ENCODE measurements around the gene CHST2. TPM values are rescaled to one million over a fixed set of nuclear protein-coding genes. Genes with fewer than 3 reads are reported as not detected.
"Not testable (repeated sequence)": the region's sequence is repeated elsewhere in the genome, so short reads cannot be mapped to it uniquely, and the experiment has no call there.

The CHST2 gene, protein sequence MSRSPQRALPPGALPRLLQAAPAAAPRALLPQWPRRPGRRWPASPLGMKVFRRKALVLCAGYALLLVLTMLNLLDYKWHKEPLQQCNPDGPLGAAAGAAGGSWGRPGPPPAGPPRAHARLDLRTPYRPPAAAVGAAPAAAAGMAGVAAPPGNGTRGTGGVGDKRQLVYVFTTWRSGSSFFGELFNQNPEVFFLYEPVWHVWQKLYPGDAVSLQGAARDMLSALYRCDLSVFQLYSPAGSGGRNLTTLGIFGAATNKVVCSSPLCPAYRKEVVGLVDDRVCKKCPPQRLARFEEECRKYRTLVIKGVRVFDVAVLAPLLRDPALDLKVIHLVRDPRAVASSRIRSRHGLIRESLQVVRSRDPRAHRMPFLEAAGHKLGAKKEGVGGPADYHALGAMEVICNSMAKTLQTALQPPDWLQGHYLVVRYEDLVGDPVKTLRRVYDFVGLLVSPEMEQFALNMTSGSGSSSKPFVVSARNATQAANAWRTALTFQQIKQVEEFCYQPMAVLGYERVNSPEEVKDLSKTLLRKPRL
- total RNA-seq (1 to 10 TPM; 1.2 to 6.3 (median 4.5) TPM), polyA plus RNA-seq (1 to 10 TPM; 5.8 to 8.0 TPM)
- long read RNA-seq, donor 1, partial matches to known transcripts, result 0 of 3 reads
- long read RNA-seq, donor 1, other reads (novel, unspliced or antisense), result 3 of 3 reads
- long read RNA-seq, donor 2, full-length matches to known transcripts, result 15 of 15 reads
- long read RNA-seq, donor 2, partial matches to known transcripts, result 0 of 15 reads
- long read RNA-seq, donor 2, other reads (novel, unspliced or antisense), result 0 of 15 reads
- long read RNA-seq, donor 3, full-length matches to known transcripts, result 19 of 25 reads
- long read RNA-seq, donor 3, partial matches to known transcripts, result 5 of 25 reads
- long read RNA-seq, donor 3, other reads (novel, unspliced or antisense), result 1 of 25 reads

DNA sequence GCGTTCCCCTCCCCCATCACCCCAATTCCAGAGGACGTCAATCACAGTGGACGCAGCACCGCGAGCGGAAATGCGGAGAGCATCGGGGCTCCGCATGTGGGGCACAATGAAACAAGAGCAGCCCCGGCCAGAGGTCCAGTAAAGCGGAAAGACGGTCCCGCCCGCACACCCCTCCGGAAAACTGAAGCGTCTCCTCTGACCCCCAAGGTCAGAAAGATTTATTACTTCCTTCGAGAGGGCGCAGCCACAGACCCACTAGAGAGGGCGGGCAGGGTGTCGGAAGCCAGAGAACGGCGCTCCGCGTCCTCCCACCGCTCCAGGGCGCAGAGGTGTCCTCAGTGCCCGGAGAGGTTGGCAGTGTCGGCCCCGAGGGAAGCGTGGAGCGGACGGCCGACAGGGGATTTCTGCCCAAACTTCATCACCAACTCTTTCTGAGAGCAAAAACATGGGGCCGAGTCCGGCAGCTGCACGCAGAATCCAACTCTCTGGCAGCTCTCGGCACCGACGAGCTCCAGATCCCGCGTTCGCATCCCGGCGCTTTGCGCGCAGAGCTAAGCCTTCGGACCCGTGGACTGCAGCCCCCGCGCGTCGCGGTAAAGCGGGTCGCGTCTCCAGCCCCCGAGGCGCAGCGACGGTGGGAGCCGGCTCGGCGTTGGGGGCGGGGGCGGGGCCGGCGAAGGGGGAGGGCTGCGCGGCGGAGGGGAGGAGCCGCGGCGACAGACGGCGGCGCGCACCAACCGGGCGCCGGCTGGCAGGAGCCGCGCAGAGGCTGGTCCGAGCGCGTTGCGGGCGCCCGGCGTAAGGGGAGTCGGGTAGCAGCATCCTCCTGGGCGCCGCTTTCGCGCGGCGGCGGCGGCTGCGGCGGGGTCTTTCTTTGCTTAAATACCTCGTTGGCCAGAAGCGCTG, at the start of gene CHST2:
Gene CHST2 (plus strand): TSS at position 763 of the 906 bp plus-strand sequence. CDS start 1,046 bp downstream, outside the sequence.
- Histone ChIP-seq H3K27ac (peak within 1 kb of the TSS in 1 of 2 donors; percentile 55), H3K4me1 (ENCODE audit: insufficient read depth) (no peaks in the 10 kb centered on the region), H3K27me3 (no peaks in the 10 kb centered on the region), H3K36me3 (no peaks in the 10 kb centered on the region), H3K9me3 (no peaks in the 10 kb centered on the region), H3K4me3 (peak within 1 kb of the TSS; percentile 55)
- peak; percentile 50 to 82 (median 61) for DNase-seq
- intact Hi-C loops (cut with DNase I), result no loop called here
- 0 to 1% (median 0%) methylated on average over 79 to 102 of the region's 102 CpGs for WGBS, 3 donors
- TF ChIP-seq POLR2A (IDR thresholded peaks at IDR 0.05), result no peak
- TF ChIP-seq, protein P1, sequence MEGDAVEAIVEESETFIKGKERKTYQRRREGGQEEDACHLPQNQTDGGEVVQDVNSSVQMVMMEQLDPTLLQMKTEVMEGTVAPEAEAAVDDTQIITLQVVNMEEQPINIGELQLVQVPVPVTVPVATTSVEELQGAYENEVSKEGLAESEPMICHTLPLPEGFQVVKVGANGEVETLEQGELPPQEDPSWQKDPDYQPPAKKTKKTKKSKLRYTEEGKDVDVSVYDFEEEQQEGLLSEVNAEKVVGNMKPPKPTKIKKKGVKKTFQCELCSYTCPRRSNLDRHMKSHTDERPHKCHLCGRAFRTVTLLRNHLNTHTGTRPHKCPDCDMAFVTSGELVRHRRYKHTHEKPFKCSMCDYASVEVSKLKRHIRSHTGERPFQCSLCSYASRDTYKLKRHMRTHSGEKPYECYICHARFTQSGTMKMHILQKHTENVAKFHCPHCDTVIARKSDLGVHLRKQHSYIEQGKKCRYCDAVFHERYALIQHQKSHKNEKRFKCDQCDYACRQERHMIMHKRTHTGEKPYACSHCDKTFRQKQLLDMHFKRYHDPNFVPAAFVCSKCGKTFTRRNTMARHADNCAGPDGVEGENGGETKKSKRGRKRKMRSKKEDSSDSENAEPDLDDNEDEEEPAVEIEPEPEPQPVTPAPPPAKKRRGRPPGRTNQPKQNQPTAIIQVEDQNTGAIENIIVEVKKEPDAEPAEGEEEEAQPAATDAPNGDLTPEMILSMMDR (IDR thresholded peaks at IDR 0.05), result no peak
- no peak for TF ChIP-seq EP300 (IDR thresholded peaks at IDR 0.05)

DNA sequence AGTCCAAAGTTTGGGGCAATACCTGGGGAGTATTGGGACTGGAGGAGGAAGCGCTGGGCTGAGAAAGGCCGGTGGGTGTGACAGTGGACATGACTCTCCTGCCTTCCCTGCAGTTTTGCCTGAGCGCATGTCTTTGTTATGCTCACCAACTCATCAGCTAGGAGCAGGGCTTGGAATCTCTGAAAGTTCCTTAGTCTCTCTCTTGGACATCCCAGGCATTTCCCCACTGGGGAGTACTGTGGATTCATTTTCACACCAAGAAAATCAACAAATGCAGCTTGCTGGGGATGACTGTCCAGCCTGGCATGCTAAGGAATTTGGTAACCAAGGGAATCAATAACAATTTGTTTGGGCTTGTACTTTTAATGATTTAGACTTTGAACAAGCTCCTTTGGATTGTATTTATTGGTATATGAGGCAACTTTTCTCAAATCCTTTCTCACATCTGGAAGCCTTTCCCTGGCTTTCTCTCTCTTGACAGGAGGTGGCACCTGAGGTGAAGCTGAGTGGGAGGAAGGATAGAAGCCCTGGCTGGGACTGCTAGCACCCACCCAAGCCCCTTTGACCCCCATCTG, 48.5 kb upstream of the CHST2 start:
- Histone ChIP-seq H3K36me3 (no peaks in the 10 kb centered on the region), H3K4me3 (no peak overlapping the region), H3K27me3 (no peaks in the 10 kb centered on the region), H3K9me3 (no peaks in the 10 kb centered on the region), H3K27ac (no peak overlapping the region), H3K4me1 (ENCODE audit: insufficient read depth) (peaks cover 3% of the 10 kb centered on the region)
- no peak for DNase-seq
- 87 to 91% (median 89%) methylated on average over 3 of the region's 3 CpGs for WGBS, 3 donors
- TF ChIP-seq, protein P1 (IDR thresholded peaks at IDR 0.05), result no peak
- TF ChIP-seq POLR2A (IDR thresholded peaks at IDR 0.05) (no peak), EP300 (IDR thresholded peaks at IDR 0.05) (no peak)
- intact Hi-C loops (cut with DNase I), result no loop called here

DNA sequence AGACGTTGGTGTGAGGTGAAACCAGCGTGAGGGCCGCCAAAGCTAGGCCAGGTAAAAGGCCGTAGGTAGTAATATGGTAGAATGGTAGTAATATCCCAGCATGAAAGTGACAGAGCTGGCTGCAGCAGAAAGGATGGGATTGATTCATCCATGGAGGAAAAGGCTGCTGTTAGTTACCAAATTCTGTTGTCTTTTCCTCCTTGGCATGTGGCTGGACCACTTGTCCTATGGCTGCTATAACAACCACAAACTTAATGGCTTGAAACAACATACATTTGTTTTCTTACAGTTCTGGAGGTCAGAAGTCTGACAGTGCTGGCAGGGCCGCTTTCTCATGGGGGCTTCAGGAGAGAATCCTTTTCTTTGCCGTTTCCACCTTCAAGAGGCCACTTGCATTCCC, 47.8 kb upstream of the CHST2 start:
- WGBS, 3 donors, result 92% methylated on average over 6 of the region's 6 CpGs
- Histone ChIP-seq H3K27ac (no peak overlapping the region), H3K4me3 (no peak overlapping the region), H3K4me1 (ENCODE audit: insufficient read depth) (no peaks in the 10 kb centered on the region), H3K27me3 (no peaks in the 10 kb centered on the region), H3K36me3 (no peaks in the 10 kb centered on the region), H3K9me3 (no peaks in the 10 kb centered on the region)
- no peak for DNase-seq
- no peak for TF ChIP-seq POLR2A (IDR thresholded peaks at IDR 0.05)
- TF ChIP-seq, protein P1 (IDR thresholded peaks at IDR 0.05), result no peak
- TF ChIP-seq EP300 (IDR thresholded peaks at IDR 0.05), result no peak
- intact Hi-C loops (cut with DNase I), result no loop called here

DNA sequence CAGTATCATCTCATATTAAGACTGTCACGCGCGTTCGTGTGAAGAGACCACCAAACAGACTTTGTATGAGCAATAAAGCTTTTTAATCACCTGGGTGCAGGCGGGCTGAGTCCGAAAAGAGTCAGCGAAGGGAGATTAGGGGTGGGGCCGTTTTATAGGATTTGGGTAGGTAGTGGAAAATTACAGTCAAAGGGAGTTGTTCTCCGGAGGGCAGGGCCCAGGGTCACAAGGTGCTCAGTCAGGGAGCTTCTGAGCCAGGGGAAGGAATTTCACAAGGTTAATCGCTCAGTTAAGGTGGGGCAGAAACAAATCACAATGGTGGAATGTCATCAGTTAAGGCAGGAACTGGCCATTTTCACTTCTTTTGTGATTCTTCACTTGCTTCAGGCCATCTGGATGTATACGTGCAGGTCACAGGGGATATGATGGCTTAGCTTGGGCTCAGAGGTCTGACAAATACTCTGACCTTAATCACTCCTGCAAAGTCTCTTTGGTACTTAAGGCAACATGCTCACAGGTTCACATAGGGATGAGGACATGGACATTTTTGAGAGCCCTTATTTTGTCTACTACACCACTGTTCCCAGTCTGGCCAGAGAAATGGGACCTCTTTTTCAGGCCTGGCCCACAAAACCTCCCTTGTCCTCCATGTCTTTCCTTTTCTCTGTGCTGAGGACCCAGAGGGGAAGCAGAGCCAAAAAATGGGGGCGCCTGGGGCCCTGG, 47.1 kb upstream of the CHST2 start:
- H3K4me1 ChIP-seq (ENCODE audit: insufficient read depth); H3K9me3 ChIP-seq; H3K27me3 ChIP-seq; DNase-seq; H3K27ac ChIP-seq; H3K36me3 ChIP-seq; intact Hi-C loops (cut with DNase I); H3K4me3 ChIP-seq: not testable (repeated sequence)
- 92 to 94% (median 93%) methylated on average over 12 of the region's 12 CpGs for WGBS, 3 donors

DNA sequence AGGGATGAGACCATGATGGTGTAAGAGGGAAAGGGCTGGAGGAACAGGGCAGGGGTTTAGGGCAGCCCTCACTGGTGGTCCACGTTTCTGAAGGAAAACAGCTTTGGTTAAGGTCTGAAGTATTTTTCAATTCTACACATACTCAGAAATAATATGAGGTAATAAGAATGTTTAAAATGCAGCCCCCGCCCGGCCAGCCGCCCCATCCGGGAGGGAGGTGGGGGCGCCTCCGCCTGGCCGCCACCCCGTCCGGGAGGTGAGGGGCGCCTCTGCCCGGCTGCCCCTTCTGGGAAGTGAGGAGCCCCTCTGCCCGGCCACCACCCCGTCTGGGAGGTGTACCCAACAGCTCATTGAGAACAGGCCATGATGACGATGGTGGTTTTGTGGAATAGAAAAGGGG, 46.0 kb upstream of the CHST2 start:
- intact Hi-C loops (cut with DNase I); H3K4me3 ChIP-seq; H3K27me3 ChIP-seq; H3K9me3 ChIP-seq; H3K27ac ChIP-seq; DNase-seq; H3K4me1 ChIP-seq (ENCODE audit: insufficient read depth); H3K36me3 ChIP-seq: not testable (repeated sequence)
- WGBS, 3 donors, result 90 to 93% (median 91%) methylated on average over 13 to 15 of the region's 15 CpGs

DNA sequence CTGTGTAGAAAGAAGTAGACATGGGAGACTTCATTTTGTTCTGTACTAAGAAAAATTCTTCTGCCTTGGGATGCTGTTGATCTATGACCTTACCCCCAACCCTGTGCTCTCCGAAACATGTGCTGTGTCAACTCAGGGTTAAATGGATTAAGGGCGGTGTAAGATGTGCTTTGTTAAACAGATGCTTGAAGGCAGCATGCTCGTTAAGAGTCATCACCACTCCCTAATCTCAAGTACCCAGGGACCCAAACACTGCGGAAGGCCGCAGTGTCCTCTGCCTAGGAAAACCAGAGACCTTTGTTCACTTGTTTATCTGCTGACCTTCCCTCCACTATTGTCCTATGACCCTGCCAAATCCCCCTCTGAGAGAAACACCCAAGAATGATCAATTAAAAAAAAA, 45.6 kb upstream of the CHST2 start:
- H3K4me1 ChIP-seq (ENCODE audit: insufficient read depth); H3K9me3 ChIP-seq; H3K27ac ChIP-seq; DNase-seq; intact Hi-C loops (cut with DNase I); H3K27me3 ChIP-seq; H3K4me3 ChIP-seq; H3K36me3 ChIP-seq: not testable (repeated sequence)
- WGBS, 3 donors, result 84 to 86% (median 86%) methylated on average over 5 of the region's 5 CpGs

Data from ovary (tissue), 10 donors.